Panc1 (cell line): ENCODE measurements around the gene CCDC116. TPM values are rescaled to one million over a fixed set of nuclear protein-coding genes. Genes with fewer than 3 reads are reported as not detected.

Experiments used
- ATAC-seq: fragments of 200-7000 bp; cut with Tn5 transposase; 2 replicates; pipeline ENCODE4 v1.9.1; 2020; ENCODE audit warnings: mild to moderate bottlenecking, moderate library complexity
- BruUV-seq: library from RNA; stranded (reverse); fragments of 400-500 nt; replicated peaks from 2 replicates; lab custom pipeline; 2021; lab: Mats Ljungman, UMichigan
- CTCF ChIA-PET: fragments of 300-600 bp; sonication (Branson Sonifier 250); formaldehyde crosslinking; loops from one replicate; lab custom pipeline; 2022; ENCODE audit warnings: antibody characterized with exemption; lab: Charles Lee
- POLR2A ChIA-PET: fragments of 300-600 bp; sonication (Branson Sonifier 250); formaldehyde crosslinking; loops from one replicate; lab custom pipeline; 2022; ENCODE audit warnings: antibody characterized with exemption; lab: Charles Lee
- DNase-seq: peaks from one replicate; pipeline ENCODE4 v3.0.0-alpha.2; 2010; ENCODE audit warnings: low read depth, low spot score
- H3K27ac ChIP-seq: 2 replicates; pipeline ENCODE4 v1.5.1; 2011; ENCODE audit warnings: mild to moderate bottlenecking, low read length, inconsistent platforms
- H3K27me3 ChIP-seq: fragments of 200-500 bp; sonication (Bioruptor generic); 2 replicates; pipeline ENCODE4 v1.6.0; 2014; ENCODE audit warnings: low read length, inconsistent platforms; ENCODE audit not compliant: control insufficient read depth, insufficient read depth
- H3K36me3 ChIP-seq: fragments of 200-500 bp; sonication (Bioruptor generic); 2 replicates; pipeline ENCODE4 v1.5.1; 2014; ENCODE audit warnings: inconsistent platforms, mild to moderate bottlenecking, low read length, moderate library complexity; ENCODE audit not compliant: control insufficient read depth, insufficient read depth
- H3K4me1 ChIP-seq: 2 replicates; pipeline ENCODE4 v1.5.1; 2011; ENCODE audit warnings: inconsistent platforms, mild to moderate bottlenecking, low read length, moderate library complexity; ENCODE audit not compliant: control insufficient read depth, insufficient read depth
- H3K4me3 ChIP-seq, 2 experiments: 2 replicates each; pipeline ENCODE4 v1.5.1; 2011 to 2012; ENCODE audit warnings: low read depth in 2 of 2, low read length in 2 of 2, mild to moderate bottlenecking in 2 of 2, inconsistent platforms in 1 of 2, moderate library complexity in 1 of 2
- H3K9me3 ChIP-seq: fragments of 200-500 bp; sonication (Bioruptor generic); 2 replicates; pipeline ENCODE4 v1.5.1; 2014; ENCODE audit warnings: low read depth, mild to moderate bottlenecking, inconsistent platforms, low read length, moderate library complexity; ENCODE audit not compliant: control insufficient read depth, insufficient read depth
- CTCF ChIP-seq: fragments of 450-650 bp; IDR thresholded peaks from 2 replicates; pipeline ENCODE4 v1.5.1; 2017; ENCODE audit warnings: mild to moderate bottlenecking
- POLR2AphosphoS5 ChIP-seq: IDR thresholded peaks from 2 replicates; pipeline ENCODE4 v1.6.1; 2012; ENCODE audit warnings: mild to moderate bottlenecking, low read depth, low read length, moderate library complexity
- SIN3A ChIP-seq: IDR thresholded peaks from 2 replicates; pipeline ENCODE4 v1.6.1; 2012; ENCODE audit warnings: low read depth, mild to moderate bottlenecking, low read length, moderate library complexity, borderline replicate concordance; ENCODE audit not compliant: insufficient read depth
- TCF7L2 ChIP-seq: IDR thresholded peaks from 2 replicates; pipeline ENCODE4 v1.6.1; 2011; ENCODE audit warnings: mild to moderate bottlenecking, low read depth, low read length, inconsistent platforms
- in situ Hi-C: cut with HindIII; loops from 2 replicates; pipeline ENCODE4 v1.10.0; 2016; ENCODE audit warnings: low sequenced_read_pairs, low pct_unique_long_range_greater_than_20kb
- intact Hi-C: fragments of 100-400 bp; cut with micrococcal nuclease; formaldehyde crosslinking; loops from one replicate; pipeline ENCODE4 v1.10.0; 2022; ENCODE audit not compliant: unreplicated experiment
- total RNA-seq: library from RNA; stranded (reverse); gene quantifications from one replicate; pipeline ENCODE4 v1.2.1, GENCODE V29; 2021; ENCODE audit not compliant: unreplicated experiment
- TF ChIP-seq, protein P1 (sequence below), 2 experiments: IDR thresholded peaks; 2 replicates each; pipeline ENCODE4 v1.6.1; 2011 to 2012; ENCODE audit warnings: low read depth in 2 of 2, control low read depth in 1 of 2, low read length in 1 of 2, mild to moderate bottlenecking in 1 of 2, moderate library complexity in 1 of 2; ENCODE audit not compliant: insufficient read depth in 1 of 2

Gene CCDC116
- total RNA-seq, 1 experiment from 2014 or later: not detected

- POLR2A ChIA-PET: interaction anchor here (0.7 kb wide), 1 partner anchor 18 kb away, joined by 5 read pairs; no protein-coding TSS in a partner anchor
- ATAC-seq: peak; percentile 42
- TF ChIP-seq CTCF (peak; percentile 86), SIN3A (no peak)
- in situ Hi-C loops: no loop called here
- H3K27ac ChIP-seq: no peak overlapping the region
- intact Hi-C loops: loop anchor here (10.0 kb wide), 1 partner anchor 52 kb away; no protein-coding TSS in a partner anchor
- H3K9me3 ChIP-seq: no peaks in the 10 kb centered on the region
- peaks cover 3% of the 10 kb centered on the region; the same call in 1 of the 2 replicates for H3K4me1 ChIP-seq
- no peak overlapping the region for H3K4me3 ChIP-seq
- no peaks in the 10 kb centered on the region for H3K36me3 ChIP-seq
- CTCF ChIA-PET: interaction anchor here (0.7 to 1.4 kb wide), 2 partner anchors 25 to 53 kb away, joined by 3 to 4 read pairs; no protein-coding TSS in a partner anchor
- H3K27me3 ChIP-seq: no peaks in the 10 kb centered on the region
- DNase-seq: no peak
- BruUV-seq: no TSS peak
Observed at GRCh38 chr22:21646608-21647590, 14.3 kb downstream of the CCDC116 start.

DNA sequence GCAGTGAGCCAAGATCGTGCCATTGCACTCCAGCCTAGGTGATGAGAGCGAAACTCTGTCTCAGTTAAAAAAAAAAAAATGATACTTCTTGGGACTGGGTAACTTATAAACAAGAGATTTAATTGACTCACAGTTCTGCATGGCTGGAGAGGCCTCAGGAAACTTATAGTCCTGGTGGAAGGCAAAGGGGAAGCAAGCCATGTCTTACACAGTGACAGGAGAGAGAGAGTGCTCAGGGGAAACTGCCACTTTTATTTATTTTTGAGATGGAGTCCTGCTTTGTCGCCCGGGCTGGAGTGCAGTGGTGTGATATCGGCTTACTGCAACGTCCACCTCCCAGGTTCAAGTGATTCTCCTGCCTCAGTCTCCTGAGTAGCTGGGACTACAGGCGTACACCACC is 17.7 kb downstream of the CCDC116 start:
- ATAC-seq (no peak), DNase-seq (no peak)
- in situ Hi-C loops (no loop called here), intact Hi-C loops (no loop called here)
- no TSS peak for BruUV-seq
- no peak overlapping the region for H3K27ac ChIP-seq
- CTCF ChIA-PET: no interaction called here
- H3K36me3 ChIP-seq: no peaks in the 10 kb centered on the region
- no peak overlapping the region for H3K4me3 ChIP-seq
- POLR2A ChIA-PET: no interaction called here
- H3K9me3 ChIP-seq: no peaks in the 10 kb centered on the region
- no peaks in the 10 kb centered on the region for H3K27me3 ChIP-seq
- TF ChIP-seq TCF7L2 (no peak), POLR2AphosphoS5 (no peak), CTCF (no peak), SIN3A (no peak)
- TF ChIP-seq, protein P1, sequence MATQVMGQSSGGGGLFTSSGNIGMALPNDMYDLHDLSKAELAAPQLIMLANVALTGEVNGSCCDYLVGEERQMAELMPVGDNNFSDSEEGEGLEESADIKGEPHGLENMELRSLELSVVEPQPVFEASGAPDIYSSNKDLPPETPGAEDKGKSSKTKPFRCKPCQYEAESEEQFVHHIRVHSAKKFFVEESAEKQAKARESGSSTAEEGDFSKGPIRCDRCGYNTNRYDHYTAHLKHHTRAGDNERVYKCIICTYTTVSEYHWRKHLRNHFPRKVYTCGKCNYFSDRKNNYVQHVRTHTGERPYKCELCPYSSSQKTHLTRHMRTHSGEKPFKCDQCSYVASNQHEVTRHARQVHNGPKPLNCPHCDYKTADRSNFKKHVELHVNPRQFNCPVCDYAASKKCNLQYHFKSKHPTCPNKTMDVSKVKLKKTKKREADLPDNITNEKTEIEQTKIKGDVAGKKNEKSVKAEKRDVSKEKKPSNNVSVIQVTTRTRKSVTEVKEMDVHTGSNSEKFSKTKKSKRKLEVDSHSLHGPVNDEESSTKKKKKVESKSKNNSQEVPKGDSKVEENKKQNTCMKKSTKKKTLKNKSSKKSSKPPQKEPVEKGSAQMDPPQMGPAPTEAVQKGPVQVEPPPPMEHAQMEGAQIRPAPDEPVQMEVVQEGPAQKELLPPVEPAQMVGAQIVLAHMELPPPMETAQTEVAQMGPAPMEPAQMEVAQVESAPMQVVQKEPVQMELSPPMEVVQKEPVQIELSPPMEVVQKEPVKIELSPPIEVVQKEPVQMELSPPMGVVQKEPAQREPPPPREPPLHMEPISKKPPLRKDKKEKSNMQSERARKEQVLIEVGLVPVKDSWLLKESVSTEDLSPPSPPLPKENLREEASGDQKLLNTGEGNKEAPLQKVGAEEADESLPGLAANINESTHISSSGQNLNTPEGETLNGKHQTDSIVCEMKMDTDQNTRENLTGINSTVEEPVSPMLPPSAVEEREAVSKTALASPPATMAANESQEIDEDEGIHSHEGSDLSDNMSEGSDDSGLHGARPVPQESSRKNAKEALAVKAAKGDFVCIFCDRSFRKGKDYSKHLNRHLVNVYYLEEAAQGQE (IDR thresholded peaks at IDR 0.05; ENCODE audit: insufficient read depth in 1 of 2, low read depth in 2 of 2, low read length in 1 of 2): no peak
- no peaks in the 10 kb centered on the region for H3K4me1 ChIP-seq
